Stimulated activated CD4-positive, alpha-beta T cell treated with anti-CD3 and anti-CD28 coated beads, Interleukin-4, amount 100 ng/mL, for 24 hours (primary cell): ENCODE data around the gene FBXO31.

Experiments
- DNase-seq: peaks from one replicate; pipeline ENCODE4 v3.0.0-alpha.2; 2020

Gene FBXO31

GRCh38 chr16:87304951-87305350 lies 78.6 kb downstream of the FBXO31 start:
- no peak for DNase-seq

GRCh38 chr16:87303962-87304521 lies 79.5 kb downstream of the FBXO31 start:
- DNase-seq: no peak

- no peak for DNase-seq
These were observed 80.1 kb downstream of the FBXO31 start for GRCh38 chr16:87303431-87303930.

DNA sequence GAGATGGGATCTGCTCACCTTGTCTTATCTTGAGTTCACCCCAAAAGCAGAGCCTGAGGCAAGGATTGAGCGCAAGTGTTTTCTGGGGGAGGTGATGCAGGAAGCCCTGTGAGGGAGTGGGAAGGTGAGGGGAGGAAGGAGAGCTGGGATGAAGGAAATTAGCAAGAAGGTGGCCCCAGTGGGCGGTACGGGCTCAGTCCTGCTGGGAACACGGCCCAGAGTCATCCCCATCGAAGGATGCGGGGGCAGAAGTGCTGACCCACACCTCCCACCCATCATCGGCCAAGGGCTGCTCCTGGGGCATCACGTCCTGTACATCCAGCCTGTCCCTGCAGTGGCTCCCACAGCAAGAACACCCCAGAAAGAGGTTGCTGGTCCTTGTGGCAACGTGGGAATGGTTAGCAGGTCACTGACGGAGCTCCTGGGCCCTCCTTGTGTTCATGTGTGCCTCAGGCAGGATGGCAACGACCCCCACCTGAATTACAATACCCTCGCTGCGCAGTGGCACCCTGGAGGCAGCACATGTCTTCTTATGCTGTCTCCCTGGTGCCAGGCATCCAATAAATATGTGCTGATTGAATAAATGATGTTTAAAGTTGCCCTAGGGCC lies 84.6 kb downstream of the FBXO31 start:
- no peak for DNase-seq

- peak; percentile 46 for DNase-seq
These were observed 85.5 kb downstream of the FBXO31 start for GRCh38 chr16:87297918-87298631.

- DNase-seq: no peak
These were observed 86.2 kb downstream of the FBXO31 start for GRCh38 chr16:87297407-87297806.

GRCh38 chr16:87295661-87296531 lies 87.7 kb downstream of the FBXO31 start:
- no peak for DNase-seq

- DNase-seq: no peak
These were observed 88.3 kb downstream of the FBXO31 start for GRCh38 chr16:87295259-87295658.

DNA sequence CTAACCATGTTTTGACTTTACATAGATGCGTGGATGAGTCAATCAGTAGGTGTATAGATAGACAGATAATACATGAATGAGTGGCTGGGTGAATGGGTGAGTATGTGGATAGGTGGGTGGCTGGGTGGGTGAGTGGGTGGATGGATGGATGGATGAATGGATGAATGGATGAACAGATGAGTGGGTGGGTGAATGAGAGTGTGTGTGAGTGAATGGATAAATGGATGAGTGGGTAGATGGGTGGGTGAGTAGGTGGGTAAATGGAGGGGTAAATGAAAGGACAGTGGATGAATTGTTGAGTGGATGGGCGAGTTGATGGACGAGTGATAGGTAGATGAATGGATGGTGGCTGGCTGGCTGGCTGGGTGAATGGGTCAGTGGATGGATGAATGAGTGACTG lies 89.6 kb downstream of the FBXO31 start:
- DNase-seq: no peak

GRCh38 chr16:87291944-87292343 lies 91.6 kb downstream of the FBXO31 start:
- no peak for DNase-seq

- DNase-seq: no peak
These were observed 94.7 kb downstream of the FBXO31 start for GRCh38 chr16:87288753-87289362.

- DNase-seq: no peak
These were observed 96.5 kb downstream of the FBXO31 start for GRCh38 chr16:87286839-87287626.

- no peak for DNase-seq
These were observed 99.4 kb downstream of the FBXO31 start for GRCh38 chr16:87284183-87284582.

DNA sequence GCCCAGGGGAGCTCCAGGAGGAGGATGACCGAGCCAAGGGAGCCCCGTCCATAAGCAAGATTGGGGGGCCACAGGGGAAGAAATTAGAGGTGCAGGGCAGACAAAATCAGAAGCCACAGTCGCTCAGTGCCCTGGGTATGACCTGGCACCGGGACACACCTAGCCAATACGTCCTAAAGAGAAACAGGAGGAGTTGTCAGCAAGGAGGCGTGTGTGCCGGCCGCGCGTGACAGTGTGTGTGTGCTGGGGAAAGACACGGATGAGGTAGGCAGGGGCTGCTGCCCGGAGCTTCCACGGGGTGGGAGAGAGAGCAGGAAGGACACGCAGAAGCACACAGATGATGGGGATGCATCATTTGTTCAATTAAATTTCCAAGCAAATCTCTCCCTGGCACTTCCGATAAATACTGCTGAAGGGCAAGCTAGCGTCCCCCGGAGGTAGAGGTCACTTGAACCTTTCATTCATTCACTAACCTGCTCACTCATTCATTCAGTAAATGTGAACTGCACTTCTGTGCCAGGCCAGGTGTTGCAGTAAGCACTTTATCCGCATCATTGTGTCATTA lies 104.4 kb downstream of the FBXO31 start:
- no peak for DNase-seq

GRCh38 chr16:87278191-87279093 lies 105.1 kb downstream of the FBXO31 start:
- peak; percentile 36 for DNase-seq
